BJ (cell line): ENCODE measurements around the gene ZBP1. TPM values are rescaled to one million over a fixed set of nuclear protein-coding genes. Genes with fewer than 3 reads are reported as not detected.

ENCODE experiments used
- CTCF ChIA-PET: fragments of 350-600 bp; formaldehyde crosslinking; extraction: SDS; loops from one replicate; lab custom pipeline; 2021; ENCODE audit warnings: antibody characterized with exemption, inconsistent platforms; lab: Yijun Ruan, JAX
- POLR2A ChIA-PET: fragments of 300-600 bp; sonication (Branson Sonifier 250); formaldehyde crosslinking; extraction: SDS; loops from one replicate; lab custom pipeline; 2021; ENCODE audit warnings: antibody characterized with exemption; lab: Charles Lee
- DNase-seq: peaks from one replicate; pipeline ENCODE4 v3.0.0-alpha.2; 2011; ENCODE audit warnings: low read depth
- H3K27me3 ChIP-seq: 2 replicates; pipeline ENCODE4 v1.6.0; 2011; ENCODE audit warnings: low read length; ENCODE audit not compliant: control insufficient read depth, insufficient read depth
- H3K36me3 ChIP-seq: 2 replicates; pipeline ENCODE4 v1.5.1; 2011; ENCODE audit warnings: low read length; ENCODE audit not compliant: control insufficient read depth, insufficient read depth
- H3K4me3 ChIP-seq: 2 replicates; pipeline ENCODE4 v1.5.1; 2011; ENCODE audit warnings: low read depth, mild to moderate bottlenecking, control low read depth, low read length
- CTCF ChIP-seq: IDR thresholded peaks from 2 replicates; pipeline ENCODE4 v1.5.1; 2011; ENCODE audit warnings: low read depth, mild to moderate bottlenecking, control low read depth, inconsistent platforms, low read length, moderate library complexity; ENCODE audit not compliant: insufficient read depth
- polyA plus RNA-seq: library from polyadenylated mRNA; depleted of rRNA; stranded (reverse); fragments of >200 nt; gene quantifications from 2 replicates; pipeline ENCODE4 v1.2.3, GENCODE V29; 2011

ZBP1 gene
- polyA plus RNA-seq, 1 experiment: not detected

GRCh38 chr20:57663681-57664451, 43.6 kb upstream of the ZBP1 start:
- no peak for TF ChIP-seq CTCF
- ChIA-PET POLR2A (no interaction called here), CTCF (interaction anchor here (1.3 to 1.8 kb wide), 3 partner anchors 10 to 516 kb away, joined by 4 to 6 read pairs (median 4); no protein-coding TSS in a partner anchor)
- no peaks in the 10 kb centered on the region for H3K27me3 ChIP-seq
- peaks cover 1% of the 10 kb centered on the region; the same call in 1 of the 2 replicates for H3K36me3 ChIP-seq
- H3K4me3 ChIP-seq: no peak overlapping the region
- no peak for DNase-seq

DNA sequence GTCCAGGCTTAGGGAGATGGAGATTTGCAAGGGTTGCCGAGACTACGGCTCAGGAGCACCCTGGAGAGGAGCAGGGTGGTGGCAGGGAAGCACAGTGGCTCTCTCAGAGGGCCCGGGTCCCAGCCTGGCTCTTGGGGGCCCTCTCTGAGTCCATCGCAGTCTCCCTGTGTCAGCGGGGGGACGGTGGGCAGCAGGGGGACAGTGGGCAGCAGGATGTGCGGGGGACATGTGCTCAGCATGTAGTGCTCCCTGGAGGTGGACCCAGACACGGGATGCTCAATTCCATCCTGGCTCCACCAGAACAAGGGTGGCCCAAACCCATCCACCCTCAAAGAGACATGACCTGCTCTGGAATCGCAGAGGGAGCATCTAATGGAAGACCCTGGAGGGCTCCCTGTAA, 43.0 kb upstream of the ZBP1 start:
- peaks cover 1% of the 10 kb centered on the region; the same call in 1 of the 2 replicates for H3K36me3 ChIP-seq
- POLR2A ChIA-PET: no interaction called here
- H3K4me3 ChIP-seq: no peak overlapping the region
- no peak for TF ChIP-seq CTCF
- no peaks in the 10 kb centered on the region for H3K27me3 ChIP-seq
- CTCF ChIA-PET: interaction anchor here (1.3 to 1.7 kb wide), 3 partner anchors 9 to 517 kb away, joined by 4 to 6 read pairs (median 5); no protein-coding TSS in a partner anchor
- DNase-seq: no peak

- Histone ChIP-seq H3K4me3 (no peak overlapping the region), H3K27me3 (no peaks in the 10 kb centered on the region), H3K36me3 (peaks cover 1% of the 10 kb centered on the region; the same call in 1 of the 2 replicates)
- TF ChIP-seq CTCF: no peak
- DNase-seq: no peak
- ChIA-PET CTCF (interaction anchor here (0.7 to 1.5 kb wide), 2 partner anchors 9 to 518 kb away, joined by 3 to 5 read pairs; no protein-coding TSS in a partner anchor), POLR2A (no interaction called here)
These were observed 42.4 kb upstream of the ZBP1 start for GRCh38 chr20:57662456-57663240.

- Histone ChIP-seq H3K36me3 (peaks cover 1% of the 10 kb centered on the region; the same call in 1 of the 2 replicates), H3K27me3 (no peaks in the 10 kb centered on the region), H3K4me3 (no peak overlapping the region)
- CTCF ChIA-PET: interaction anchor here (0.6 to 1.5 kb wide), 3 partner anchors 8 to 1793 kb away, joined by 3 to 5 read pairs (median 3); no protein-coding TSS in a partner anchor
- TF ChIP-seq CTCF: no peak
- POLR2A ChIA-PET: no interaction called here
- no peak for DNase-seq
These were observed 41.7 kb upstream of the ZBP1 start for GRCh38 chr20:57661746-57662455.
